ENCODE data around the gene POLE.

- TF ChIP-seq CTCF (conservative IDR thresholded peaks at IDR 0.05; ENCODE audit: low read length), result no peak
- no peak for TF ChIP-seq EZH2phosphoT487 (IDR thresholded peaks at IDR 0.05; ENCODE audit: borderline replicate concordance)
These were observed 24.0 kb downstream of the POLE start for GRCh38 chr12:132662901-132663755.
